Nephron progenitor cell (in vitro differentiated cells): ENCODE measurements around the gene AARS2.
A peak's percentile ranks its signal among the peaks of the same experiment; 100 is the strongest.

ENCODE experiments used
- DNase-seq: peaks from one replicate; pipeline ENCODE4 v3.0.0; 2021
- H3K27ac Mint-ChIP-seq: 2 replicates; pipeline ENCODE4 v1.8.0; 2021; ENCODE audit warnings: mild to moderate bottlenecking, moderate library complexity, mixed read lengths
- H3K27me3 Mint-ChIP-seq: 2 replicates; pipeline ENCODE4 v1.8.0; 2021; ENCODE audit warnings: mild to moderate bottlenecking, low read depth, mixed read lengths; ENCODE audit not compliant: poor library complexity
- H3K36me3 Mint-ChIP-seq: 2 replicates; pipeline ENCODE4 v1.8.0; 2021; ENCODE audit warnings: low read depth, mixed read lengths
- H3K4me1 Mint-ChIP-seq: 2 replicates; pipeline ENCODE4 v1.8.0; 2021; ENCODE audit warnings: mixed read lengths
- H3K4me3 Mint-ChIP-seq: 2 replicates; pipeline ENCODE4 v1.8.0; 2021; ENCODE audit warnings: mild to moderate bottlenecking, moderate library complexity, mixed read lengths
- H3K9me3 Mint-ChIP-seq: 2 replicates; pipeline ENCODE4 v1.8.0; 2021; ENCODE audit warnings: mild to moderate bottlenecking, moderate library complexity, mixed read lengths
- CTCF ChIP-seq: fragments of 200-600 bp; sonication (generic); IDR thresholded peaks from 2 replicates; pipeline ENCODE4 v1.5.0; 2021; ENCODE audit warnings: antibody characterized with exemption

AARS2 gene

GRCh38 chr6:44341095-44341890 is 28.1 kb upstream of the AARS2 start:
- peak; percentile 79 for DNase-seq
- Mint-ChIP-seq H3K27ac (peak overlapping the region; percentile 97), H3K4me3 (peak overlapping the region; percentile 72), H3K4me1 (peaks cover 69% of the 10 kb centered on the region), H3K36me3 (no peaks in the 10 kb centered on the region), H3K27me3 (peaks cover 18% of the 10 kb centered on the region), H3K9me3 (no peaks in the 10 kb centered on the region)
- TF ChIP-seq CTCF = no peak

GRCh38 chr6:44339763-44340625 is 26.8 kb upstream of the AARS2 start:
- no peak for DNase-seq
- no peak for TF ChIP-seq CTCF

GRCh38 chr6:44339301-44339700 is 26.2 kb upstream of the AARS2 start:
- no peaks in the 10 kb centered on the region for H3K9me3 Mint-ChIP-seq
- no peak overlapping the region for H3K27ac Mint-ChIP-seq
- no peaks in the 10 kb centered on the region for H3K36me3 Mint-ChIP-seq
- no peak for DNase-seq
- H3K4me1 Mint-ChIP-seq = peaks cover 61% of the 10 kb centered on the region
- no peak for TF ChIP-seq CTCF
- peaks cover 18% of the 10 kb centered on the region for H3K27me3 Mint-ChIP-seq
- no peak overlapping the region for H3K4me3 Mint-ChIP-seq

More at GRCh38 chr6:44339763-44340625, 26.8 kb upstream of the AARS2 start:
- Mint-ChIP-seq H3K27ac (no peak overlapping the region), H3K4me1 (peaks cover 68% of the 10 kb centered on the region), H3K36me3 (no peaks in the 10 kb centered on the region), H3K9me3 (no peaks in the 10 kb centered on the region), H3K4me3 (no peak overlapping the region), H3K27me3 (peaks cover 22% of the 10 kb centered on the region)

- no peak overlapping the region for H3K4me3 Mint-ChIP-seq
- H3K27me3 Mint-ChIP-seq = peaks cover 14% of the 10 kb centered on the region
- peak; percentile 76 for TF ChIP-seq CTCF
- no peaks in the 10 kb centered on the region for H3K9me3 Mint-ChIP-seq
- no peak overlapping the region for H3K27ac Mint-ChIP-seq
- H3K4me1 Mint-ChIP-seq = peaks cover 53% of the 10 kb centered on the region
- no peaks in the 10 kb centered on the region for H3K36me3 Mint-ChIP-seq
- DNase-seq = peak; percentile 70
These were observed 25.3 kb upstream of the AARS2 start for GRCh38 chr6:44338228-44339122.

GRCh38 chr6:44335631-44336030 is 22.5 kb upstream of the AARS2 start:
- H3K27me3 Mint-ChIP-seq = peaks cover 6% of the 10 kb centered on the region
- H3K9me3 Mint-ChIP-seq = no peaks in the 10 kb centered on the region
- DNase-seq = no peak
- H3K4me1 Mint-ChIP-seq = peaks cover 42% of the 10 kb centered on the region
- no peak overlapping the region for H3K4me3 Mint-ChIP-seq
- H3K36me3 Mint-ChIP-seq = no peaks in the 10 kb centered on the region
- TF ChIP-seq CTCF = no peak
- no peak overlapping the region for H3K27ac Mint-ChIP-seq
